ENCODE results near the gene FAM174A. TPM values are rescaled to one million over a fixed set of nuclear protein-coding genes. Genes with fewer than 3 reads are reported as not detected.

FAM174A gene
- total RNA-seq, result 15.0 TPM
- long read RNA-seq, transcript FAM174A-201 (3 exons, 1,356 nt), result major isoform, 21 of 23 reads
- long read RNA-seq, partial matches to known transcripts, result 0 of 23 reads
- long read RNA-seq, other reads (novel, unspliced or antisense), result 2 of 23 reads

DNA sequence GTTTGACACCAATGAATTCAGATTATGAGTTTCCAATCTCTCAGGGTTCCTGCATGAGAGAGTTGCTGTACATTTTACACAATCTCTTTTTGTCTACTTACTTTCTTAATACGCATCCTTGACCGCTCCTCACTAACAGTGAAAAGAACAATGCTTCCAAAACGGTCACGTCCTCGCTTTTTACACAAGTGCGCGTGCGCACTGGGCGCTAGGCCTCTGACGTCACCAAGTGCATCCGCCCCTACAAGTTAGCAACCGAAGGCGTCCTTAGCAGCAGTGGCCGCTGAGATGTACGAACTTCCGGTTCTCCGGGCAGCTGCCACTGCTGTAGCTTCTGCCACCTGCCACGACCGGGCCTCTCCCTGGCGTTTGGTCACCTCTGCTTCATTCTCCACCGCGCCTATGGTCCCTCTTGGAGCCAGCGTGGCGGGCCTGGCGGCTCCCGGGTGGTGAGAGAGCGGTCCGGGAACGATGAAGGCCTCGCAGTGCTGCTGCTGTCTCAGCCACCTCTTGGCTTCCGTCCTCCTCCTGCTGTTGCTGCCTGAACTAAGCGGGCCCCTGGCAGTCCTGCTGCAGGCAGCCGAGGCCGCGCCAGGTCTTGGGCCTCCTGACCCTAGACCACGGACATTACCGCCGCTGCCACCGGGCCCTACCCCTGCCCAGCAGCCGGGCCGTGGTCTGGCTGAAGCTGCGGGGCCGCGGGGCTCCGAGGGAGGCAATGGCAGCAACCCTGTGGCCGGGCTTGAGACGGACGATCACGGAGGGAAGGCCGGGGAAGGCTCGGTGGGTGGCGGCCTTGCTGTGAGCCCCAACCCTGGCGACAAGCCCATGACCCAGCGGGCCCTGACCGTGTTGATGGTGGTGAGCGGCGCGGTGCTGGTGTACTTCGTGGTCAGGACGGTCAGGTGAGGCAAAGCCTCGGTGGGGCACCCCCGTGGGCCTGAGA is at the start of gene FAM174A:
Gene FAM174A, plus strand, starts transcription at position 315 of the 946 bp plus-strand sequence. Its CDS starts 157 bp downstream, at position 472.
- peak; percentile 99 for ATAC-seq
- intact Hi-C loops (cut with micrococcal nuclease), result no loop called here

DNA sequence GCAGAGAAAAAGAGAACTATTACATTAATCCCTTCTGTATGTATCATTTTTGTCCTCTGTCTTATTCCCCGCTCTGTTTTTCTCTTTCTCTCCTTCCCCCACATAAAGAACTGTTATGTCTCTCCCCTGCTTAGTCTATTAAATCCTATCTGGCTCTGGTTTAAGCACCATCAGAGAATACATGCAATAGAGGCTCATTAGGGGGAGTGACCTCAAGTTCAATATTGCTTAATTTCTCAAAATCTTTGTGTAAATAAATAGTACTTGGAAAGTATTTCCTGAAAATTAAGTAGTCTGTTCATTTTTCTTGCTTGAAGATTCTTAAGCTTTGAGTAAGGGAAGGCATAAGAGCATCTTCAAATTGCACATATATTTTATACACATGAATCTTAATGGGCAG is 41.2 kb upstream of the FAM174A start:
- ATAC-seq, result no peak
- intact Hi-C loops (cut with micrococcal nuclease), result no loop called here
- no peak for DNase-seq

More for the DNA sequence above, at the start of gene FAM174A:
- peak; percentile 96 for DNase-seq

DNA sequence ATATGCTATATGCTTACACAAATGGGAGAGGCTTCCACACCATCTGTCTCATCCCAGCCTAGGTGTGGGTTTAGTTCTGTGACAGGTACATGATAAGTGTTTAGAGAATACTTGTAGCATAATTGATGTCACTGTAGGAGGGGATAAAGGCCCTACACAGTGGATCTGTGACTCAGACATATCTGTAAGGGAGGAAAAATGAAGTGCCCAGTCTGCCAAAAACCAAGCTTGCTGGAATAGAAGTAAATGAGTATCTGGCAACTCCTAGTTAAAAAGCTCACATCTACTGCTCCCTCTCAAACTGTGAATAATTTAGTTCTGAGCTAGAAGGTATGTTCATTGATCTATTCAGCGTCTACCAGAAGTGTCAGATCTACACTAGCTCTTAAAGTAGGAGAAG is 38.9 kb upstream of the FAM174A start:
- ATAC-seq, result no peak
- intact Hi-C loops (cut with micrococcal nuclease), result no loop called here

DNA sequence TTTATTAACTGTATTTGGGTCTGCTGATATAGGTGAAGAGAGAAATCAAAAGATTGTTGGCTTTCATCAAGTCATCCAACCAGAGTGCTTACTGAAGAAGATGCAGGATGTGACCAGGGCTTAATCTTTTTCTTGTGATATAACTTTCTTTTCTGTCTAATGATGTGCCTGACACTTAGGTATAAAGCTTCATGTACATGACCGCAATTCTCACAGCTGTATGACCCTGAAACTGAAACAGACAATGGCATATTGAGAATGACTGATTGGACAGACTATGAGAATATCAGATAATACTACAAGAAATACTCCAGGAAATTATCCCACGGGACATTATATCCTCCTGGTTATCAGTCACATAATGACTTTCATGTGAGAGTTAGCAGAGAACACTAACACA is 32.5 kb upstream of the FAM174A start:
- intact Hi-C loops (cut with micrococcal nuclease), result no loop called here
- ATAC-seq (no peak), DNase-seq (no peak)

More for the DNA sequence above, 38.9 kb upstream of the FAM174A start:
- DNase-seq, result no peak

DNA sequence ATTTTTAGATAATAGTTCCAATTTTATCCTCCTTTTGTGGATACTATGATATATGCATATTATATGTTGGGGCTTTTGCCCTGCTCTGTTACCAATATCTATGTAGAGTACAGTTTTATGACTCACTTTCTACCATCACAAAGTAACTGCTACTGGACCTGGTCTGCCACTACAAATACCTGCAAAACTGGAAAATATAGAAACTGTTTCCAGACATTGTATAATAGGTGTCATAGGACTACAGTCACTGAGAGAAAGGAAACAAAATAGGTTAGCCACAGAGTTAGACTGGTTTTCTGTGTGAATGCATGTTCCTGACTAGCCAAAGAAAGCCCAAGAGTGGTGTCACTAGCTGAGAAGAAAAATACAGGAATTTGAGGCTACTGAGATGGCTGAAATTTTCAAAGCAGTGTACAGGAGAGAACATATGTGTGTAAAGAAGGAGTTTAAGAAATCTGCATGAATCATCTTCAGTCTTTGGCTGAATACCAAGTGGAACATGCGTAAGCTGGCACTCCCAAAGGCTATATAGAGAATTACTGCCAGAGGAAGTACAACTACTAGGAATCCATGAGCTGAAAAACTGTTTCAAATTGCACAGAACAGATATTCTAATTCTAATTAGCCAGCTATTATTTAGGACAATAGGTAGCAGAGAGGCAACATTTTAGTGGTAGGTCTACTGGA is 29.0 kb upstream of the FAM174A start:
- ATAC-seq, result no peak
- intact Hi-C loops (cut with micrococcal nuclease), result no loop called here
- DNase-seq, result no peak

DNA sequence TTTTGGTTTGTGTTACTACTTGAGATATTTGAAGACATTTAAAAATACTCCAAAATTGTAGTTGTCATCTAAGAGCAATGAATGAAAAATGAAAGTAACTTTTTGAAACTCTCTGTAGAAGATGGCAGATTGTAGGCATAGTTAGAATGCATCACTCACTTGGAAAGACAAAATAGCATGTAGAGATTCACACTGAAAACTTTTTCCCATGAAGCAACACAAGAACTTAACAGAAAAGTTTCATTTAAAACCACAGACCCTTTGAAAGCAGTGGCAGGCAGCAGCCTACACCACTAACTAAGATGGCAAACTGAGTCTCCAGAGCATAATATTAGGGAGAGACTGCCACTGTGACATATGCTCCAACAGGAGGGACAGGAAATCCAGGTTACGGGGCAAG is 18.9 kb upstream of the FAM174A start:
- ATAC-seq (no peak), DNase-seq (no peak)
- intact Hi-C loops (cut with micrococcal nuclease), result no loop called here

DNA sequence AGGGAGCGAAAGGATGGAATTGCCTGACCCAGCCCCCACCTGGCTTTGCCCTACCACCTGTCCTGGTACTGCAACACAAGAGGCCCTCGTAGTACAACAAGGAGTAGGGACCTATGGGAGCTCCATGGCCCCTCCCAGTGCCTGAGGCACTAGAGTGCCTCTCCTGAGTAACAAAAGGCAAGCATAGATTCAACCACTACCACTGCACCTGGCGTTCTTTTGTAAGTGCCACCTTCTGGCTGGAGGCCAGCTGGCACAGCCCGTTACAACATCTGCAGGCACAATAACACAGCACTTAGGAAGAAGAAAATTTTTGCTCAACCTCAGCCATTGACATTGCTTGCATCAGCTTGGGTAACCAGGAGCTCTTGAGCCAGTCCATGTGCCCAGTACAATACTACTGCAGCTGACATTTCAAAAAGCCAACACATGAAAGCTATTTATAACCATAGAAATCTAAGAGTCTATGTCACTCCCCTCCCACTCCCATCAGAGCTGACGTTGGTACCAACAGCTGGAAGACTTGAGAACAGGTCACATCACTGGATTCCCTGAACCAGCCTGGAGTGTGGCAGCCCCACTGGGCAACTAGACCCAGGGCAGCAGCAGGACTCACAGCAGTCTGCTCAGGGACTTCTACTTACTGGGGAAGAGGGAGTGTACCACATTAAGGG is 17.7 kb upstream of the FAM174A start:
- ATAC-seq (no peak), DNase-seq (no peak)
- intact Hi-C loops (cut with micrococcal nuclease), result no loop called here

DNA sequence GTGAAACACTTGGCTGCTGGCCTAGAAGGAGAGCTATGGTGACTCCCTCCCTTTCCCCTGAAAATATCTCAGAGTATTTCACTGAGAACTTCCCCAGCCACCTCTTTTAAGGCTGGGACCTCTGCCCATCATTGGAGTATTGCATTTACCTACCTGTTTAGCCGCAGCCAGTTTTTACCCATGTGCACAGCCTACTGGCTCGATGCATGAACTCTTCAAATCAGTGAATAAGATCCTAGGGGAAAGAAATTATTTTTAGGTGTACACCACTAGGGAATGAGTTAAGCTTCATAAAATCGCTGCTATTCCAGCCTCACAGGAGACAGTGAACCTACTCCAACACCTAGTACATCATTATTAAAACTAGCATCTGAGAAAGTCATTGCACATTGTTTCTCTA is 16.8 kb upstream of the FAM174A start:
- ATAC-seq, result no peak
- intact Hi-C loops (cut with micrococcal nuclease), result no loop called here
- DNase-seq, result no peak

DNA sequence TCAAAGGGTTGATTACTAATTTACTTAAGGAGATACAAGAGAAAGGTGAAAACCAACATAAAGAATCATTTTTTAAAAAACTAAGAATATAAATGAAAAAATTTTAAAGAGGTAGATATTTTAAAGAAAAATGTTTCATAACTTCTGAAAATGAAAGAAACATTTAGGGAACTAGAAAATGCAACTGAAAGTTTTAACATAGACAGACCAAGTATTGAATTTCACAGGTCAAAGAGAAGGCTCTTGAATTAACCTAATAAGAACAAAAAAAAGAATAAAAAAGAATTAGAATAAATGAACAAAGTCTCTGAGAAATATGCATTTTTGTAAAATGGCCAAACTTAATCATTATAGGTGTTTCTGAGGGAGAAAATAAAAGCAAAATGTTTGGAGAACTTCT is 16.1 kb upstream of the FAM174A start:
- ATAC-seq (no peak), DNase-seq (no peak)
- intact Hi-C loops (cut with micrococcal nuclease), result no loop called here

DNA sequence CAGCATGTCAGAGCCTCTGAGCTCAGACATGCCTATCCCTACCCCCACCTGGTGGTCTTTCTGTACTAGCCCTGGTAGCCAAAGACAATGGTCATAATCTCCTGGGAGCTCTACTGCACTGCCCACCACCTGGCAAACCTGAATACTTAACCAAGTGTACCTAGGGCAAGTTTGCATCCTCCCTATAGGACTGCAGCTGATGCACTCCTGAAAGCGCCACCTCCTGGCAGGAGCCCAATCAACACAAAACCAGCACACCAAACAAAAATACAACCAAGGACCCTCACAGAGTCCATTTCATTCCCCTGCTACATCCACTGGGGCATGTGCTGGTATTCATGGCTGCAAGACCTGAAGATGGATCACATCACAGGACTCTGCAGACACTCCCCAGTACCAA is 14.8 kb upstream of the FAM174A start:
- intact Hi-C loops (cut with micrococcal nuclease), result no loop called here
- DNase-seq, result no peak

DNA sequence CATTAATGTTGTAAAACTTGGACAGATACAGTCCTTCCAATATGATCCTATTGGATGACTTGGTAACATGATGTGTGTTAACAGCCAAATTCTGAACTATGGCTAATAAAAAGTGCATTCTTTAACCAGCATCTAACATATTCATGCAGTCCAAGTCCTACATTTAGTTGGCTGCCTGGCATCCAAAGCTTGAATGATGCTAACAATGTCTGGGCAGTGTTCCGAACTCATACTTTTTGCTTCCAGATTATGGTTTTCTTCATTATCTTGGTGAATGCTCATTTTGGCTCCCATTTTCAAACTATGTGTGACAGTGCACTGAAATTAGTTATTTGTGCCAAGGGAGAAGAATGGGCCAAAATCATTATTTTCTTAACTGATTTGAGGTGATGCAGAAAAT is 2.8 kb downstream of the FAM174A start:
- intact Hi-C loops (cut with micrococcal nuclease), result no loop called here

More for the DNA sequence above, 14.8 kb upstream of the FAM174A start:
- ATAC-seq, result no peak

DNA sequence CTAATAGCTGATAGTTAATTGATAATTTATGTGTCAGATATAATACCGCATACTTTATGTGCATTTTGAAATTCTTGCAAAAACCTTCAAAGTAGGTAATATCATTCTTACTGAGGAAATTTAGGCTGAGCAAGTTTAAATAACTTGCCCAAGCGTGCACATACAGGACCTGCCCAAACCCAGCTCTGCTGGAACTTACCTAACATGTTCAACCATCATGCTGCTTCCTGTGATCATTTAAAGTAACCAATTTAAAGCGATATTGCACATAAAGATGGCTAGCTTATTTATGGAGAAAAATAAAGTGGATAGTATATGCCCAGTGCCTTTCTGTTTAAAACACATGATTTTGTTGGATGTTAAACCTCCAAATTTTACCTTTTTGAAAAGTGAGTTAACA is 4.3 kb downstream of the FAM174A start:
- intact Hi-C loops (cut with micrococcal nuclease), result no loop called here
- DNase-seq (no peak), ATAC-seq (no peak)

More for the DNA sequence above, 2.8 kb downstream of the FAM174A start:
- DNase-seq, result no peak
- ATAC-seq, result no peak

DNA sequence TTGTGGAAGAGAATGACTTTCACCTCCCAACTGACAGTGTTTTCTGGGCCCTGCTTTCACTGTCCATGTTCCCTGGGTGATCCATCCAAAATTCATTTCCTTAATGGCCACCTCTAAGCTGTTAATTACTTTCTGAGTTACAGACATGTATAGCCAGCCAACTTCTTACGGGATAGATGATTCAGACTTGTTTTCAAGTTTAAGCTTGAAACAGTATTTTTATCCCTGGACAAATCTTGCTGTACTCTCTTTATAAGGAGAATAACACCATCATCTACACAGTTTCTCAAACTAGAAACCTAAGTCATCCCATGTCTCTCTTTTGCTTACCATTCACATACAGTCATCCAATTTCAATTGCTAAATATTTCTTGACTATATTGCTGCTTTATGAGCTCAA is 6.9 kb downstream of the FAM174A start:
- DNase-seq, result no peak
- intact Hi-C loops (cut with micrococcal nuclease), result no loop called here
- no peak for ATAC-seq

DNA sequence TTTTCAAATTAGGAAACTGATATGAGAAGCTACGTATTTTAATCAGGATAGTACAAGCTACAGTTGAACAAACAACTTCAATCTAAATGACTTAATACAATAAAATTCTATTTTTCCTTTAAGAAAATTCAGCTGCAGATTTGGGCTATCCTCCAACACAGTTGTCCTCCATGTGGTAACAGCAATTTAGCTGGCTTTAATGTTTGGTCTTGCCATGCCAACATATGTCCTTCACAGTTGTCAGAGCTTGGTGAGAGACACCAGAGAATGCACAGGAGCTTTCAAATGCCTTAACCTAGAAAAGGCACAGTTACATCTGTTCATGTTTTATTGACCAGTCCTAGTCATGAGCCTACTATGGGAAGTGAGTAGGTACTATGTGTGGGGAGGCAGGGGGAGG is 10.8 kb downstream of the FAM174A start:
- ATAC-seq, result no peak
- DNase-seq, result no peak
- intact Hi-C loops (cut with micrococcal nuclease), result no loop called here

DNA sequence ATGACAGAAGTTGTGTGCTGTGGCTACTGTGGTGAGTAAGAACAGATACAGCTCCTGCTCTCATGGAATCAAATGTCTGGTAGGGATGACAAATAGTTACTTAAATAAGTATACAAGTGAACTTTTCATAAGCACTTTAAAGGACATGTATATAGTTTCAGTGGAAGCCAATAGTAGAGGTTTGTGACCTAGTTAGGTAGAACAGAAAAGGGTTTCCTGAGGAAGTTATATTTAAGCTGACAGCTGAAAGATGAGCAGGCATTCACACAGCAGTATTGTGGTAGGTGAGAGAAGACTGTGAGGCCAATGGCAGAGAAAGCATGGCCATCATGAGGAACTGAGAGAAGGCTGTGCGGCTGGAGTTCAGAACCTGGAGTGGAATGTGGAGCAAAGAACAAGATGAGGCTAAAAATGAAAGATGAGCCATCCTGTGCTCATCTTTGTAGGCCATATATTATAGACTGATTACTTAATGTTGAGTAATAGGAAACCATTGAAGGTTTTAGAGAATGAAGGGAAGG is 15.4 kb downstream of the FAM174A start:
- DNase-seq (no peak), ATAC-seq (no peak)
- intact Hi-C loops (cut with micrococcal nuclease), result no loop called here

DNA sequence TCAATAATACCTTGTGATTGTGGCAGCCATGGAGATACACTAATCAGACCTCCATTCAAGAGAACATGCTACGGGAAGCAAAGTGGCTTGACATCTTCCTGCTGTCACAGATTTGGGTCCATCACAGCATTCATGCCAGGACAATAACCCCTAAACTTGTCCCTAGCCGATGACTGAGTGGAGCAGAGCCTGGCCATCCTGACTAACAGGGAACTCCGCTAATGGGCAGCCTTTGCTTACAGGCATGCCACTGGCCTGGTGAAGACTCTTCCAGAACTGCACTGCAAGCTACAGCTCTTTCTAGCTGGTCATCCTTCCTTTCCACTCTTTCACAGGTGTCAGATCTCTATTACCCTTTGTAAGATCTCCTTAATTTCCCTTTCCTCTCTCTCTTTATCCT is 16.0 kb downstream of the FAM174A start:
- ATAC-seq, result no peak
- no peak for DNase-seq
- intact Hi-C loops (cut with micrococcal nuclease), result no loop called here

DNA sequence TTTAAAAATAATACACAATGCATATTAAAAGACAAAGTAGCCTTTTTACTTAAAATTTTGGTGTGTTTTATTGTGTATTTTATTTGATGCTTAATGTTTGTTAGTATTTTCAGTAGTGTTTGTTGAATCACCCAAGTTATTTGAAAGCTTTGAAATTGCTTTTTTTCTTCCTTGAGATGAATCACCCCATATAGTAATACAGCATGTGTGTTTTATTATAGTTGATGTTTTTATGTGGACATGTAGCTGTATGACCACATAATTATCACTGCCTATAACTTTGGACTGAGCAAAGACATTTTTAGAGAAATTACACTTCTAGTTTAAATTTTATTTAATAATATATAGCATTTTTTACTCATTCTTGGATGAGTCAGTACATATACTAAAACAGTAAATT is 18.0 kb downstream of the FAM174A start:
- intact Hi-C loops (cut with micrococcal nuclease), result no loop called here
- ATAC-seq (no peak), DNase-seq (no peak)

DNA sequence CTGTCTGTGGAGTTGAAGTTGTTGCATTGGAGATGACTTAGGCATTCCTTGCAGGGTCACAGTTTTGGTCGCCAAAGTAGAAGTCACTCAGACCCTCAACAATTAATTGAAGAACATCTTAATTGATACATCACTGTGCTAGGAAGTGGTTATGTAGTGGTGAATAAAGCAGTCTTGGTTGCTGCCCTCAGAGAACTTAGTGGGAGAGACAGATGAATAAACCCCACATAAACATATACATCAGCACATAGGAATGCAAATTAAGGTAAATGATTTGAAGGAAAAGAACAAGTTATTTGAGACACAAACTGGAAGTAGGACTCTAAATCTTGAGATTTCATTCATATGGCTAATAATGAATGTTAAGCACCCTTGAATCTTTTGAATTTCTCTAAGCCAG is 25.7 kb downstream of the FAM174A start:
- DNase-seq (no peak), ATAC-seq (no peak)
- intact Hi-C loops (cut with micrococcal nuclease), result no loop called here

DNA sequence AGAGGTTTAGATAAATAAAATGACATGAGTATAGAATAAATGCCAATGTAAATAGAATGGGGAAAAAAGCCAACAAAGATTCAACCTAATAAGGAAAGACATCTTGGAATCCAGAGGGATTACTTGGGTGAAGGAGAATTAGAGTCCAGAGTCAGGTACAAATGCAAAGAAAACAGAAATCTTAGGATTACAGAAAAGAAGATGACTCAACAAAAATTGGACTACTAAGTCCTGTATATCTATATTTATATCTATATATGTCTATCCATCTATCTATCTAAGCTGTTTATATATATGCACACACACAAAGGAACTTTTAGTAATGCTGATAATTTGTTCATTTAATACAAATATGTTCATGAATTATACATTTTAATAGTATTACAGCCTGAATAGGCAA is 27.6 kb downstream of the FAM174A start:
- DNase-seq (no peak), ATAC-seq (no peak)
- intact Hi-C loops (cut with micrococcal nuclease), result no loop called here
